Fibroblast of lung (primary cell): ENCODE data around the gene SLC25A1.
"Not testable (repeated sequence)": the region's sequence is repeated elsewhere in the genome, so short reads cannot be mapped to it uniquely, and the experiment has no call there.

Experiments
- CTCF ChIP-seq, 2 donors: IDR thresholded peaks in 1 of 2; conservative IDR thresholded peaks in 1 of 2; 1 replicate in 1 of 2; 2 replicates in 1 of 2; pipeline ENCODE4 v1.5.1; 2011 to 2012; ENCODE audit warnings: low read length in 2 of 2, control low read depth in 1 of 2, inconsistent platforms in 1 of 2, low read depth in 1 of 2, mild to moderate bottlenecking in 1 of 2
- EZH2 ChIP-seq: IDR thresholded peaks from 2 replicates; pipeline ENCODE4 v1.5.1; 2012; ENCODE audit warnings: low read length, control low read depth, mild to moderate bottlenecking; ENCODE audit errors: missing control alignments

- not testable (repeated sequence) for TF ChIP-seq CTCF (conservative IDR thresholded peaks at IDR 0.05 in 1 of 2, IDR thresholded peaks at IDR 0.05 in 1 of 2; ENCODE audit: low read depth in 1 of 2, low read length in 2 of 2); EZH2
Measured at GRCh38 chr22:19156109-19156508, 22.4 kb downstream of the SLC25A1 start.
